NCI-H69 (cell line): ENCODE data around the gene SEH1L.
"Not testable (repeated sequence)": the region's sequence is repeated elsewhere in the genome, so short reads cannot be mapped to it uniquely, and the experiment has no call there.

Experiments used
- DNase-seq: peaks from one replicate; lab custom pipeline; 2025; lab: John Stamatoyannopoulos, UW

Gene SEH1L

DNA sequence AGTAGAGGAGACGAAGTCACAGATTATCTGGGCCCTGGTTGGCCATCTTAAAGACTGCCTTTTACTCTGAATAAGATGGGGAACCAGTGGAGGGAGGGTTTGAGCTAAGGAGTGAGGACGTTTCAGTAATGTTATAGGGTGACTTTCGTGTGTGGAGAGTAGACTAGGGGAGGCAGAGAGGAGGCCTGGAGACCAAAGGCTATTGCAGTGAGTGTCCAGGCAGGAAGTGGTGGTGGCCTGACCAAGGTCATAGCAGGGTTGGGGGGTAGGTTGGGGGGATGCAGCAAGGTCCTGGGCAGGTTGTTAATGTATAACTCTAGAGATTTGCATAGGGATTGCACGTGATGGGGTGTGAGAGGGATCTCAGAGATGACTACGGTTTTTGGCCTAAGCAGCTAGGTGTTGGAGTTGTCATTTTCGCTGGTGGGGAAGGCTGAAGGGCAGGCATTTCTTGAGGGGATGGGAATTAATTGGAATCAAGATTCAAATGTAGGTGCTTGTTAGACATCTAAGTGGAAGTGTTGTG, 48.2 kb downstream of the SEH1L start:
- no peak for DNase-seq

DNA sequence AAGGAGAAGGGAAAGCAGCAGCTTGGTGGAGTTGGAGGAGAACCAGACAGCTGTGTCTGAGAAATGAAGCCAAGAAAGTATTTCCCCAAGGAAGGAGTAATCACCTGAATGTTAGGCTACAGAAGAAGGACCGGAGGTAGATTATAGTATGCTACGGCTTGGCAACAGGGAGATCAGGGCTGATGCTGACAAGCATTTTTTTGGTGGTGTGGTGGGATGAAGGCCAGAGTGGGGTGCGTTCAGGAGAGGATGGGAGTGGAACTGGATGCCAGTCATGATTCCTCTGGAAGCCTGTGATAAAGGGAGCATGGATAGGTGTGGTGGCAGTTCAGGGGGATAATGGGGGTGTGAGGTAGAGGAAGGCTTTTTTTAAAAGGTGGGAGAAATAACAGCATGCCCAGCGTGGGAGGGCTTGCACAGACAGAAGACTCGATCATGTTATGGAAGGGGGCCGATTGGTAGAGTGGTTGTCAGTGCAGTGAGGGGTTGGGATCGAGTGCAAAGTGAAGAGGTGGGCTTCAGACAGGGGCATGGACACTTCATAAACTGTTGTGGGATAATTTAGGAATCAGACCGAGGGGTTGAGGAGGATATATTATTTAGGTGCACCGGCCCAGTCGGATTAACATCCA, 49.0 kb downstream of the SEH1L start:
- no peak for DNase-seq

DNA sequence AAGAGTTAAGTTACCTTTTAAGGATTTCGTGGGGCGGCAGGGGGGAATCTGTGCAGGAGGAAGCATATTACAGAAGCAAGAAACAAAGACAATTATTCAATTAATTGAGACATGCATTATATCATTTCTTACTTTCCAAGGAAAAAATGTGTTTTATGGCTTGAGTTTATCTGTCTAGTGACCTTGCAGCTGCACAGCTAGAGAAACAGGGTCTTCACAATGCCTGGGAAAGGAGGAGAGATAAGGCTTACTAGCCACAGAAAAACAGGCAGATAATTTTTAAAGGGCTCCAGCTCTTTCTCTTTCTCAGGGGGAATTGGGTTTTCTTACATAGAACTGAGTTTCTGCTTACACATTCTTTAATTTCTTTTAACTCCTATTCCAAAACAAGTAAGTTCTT, 49.5 kb downstream of the SEH1L start:
- DNase-seq = not testable (repeated sequence)

DNA sequence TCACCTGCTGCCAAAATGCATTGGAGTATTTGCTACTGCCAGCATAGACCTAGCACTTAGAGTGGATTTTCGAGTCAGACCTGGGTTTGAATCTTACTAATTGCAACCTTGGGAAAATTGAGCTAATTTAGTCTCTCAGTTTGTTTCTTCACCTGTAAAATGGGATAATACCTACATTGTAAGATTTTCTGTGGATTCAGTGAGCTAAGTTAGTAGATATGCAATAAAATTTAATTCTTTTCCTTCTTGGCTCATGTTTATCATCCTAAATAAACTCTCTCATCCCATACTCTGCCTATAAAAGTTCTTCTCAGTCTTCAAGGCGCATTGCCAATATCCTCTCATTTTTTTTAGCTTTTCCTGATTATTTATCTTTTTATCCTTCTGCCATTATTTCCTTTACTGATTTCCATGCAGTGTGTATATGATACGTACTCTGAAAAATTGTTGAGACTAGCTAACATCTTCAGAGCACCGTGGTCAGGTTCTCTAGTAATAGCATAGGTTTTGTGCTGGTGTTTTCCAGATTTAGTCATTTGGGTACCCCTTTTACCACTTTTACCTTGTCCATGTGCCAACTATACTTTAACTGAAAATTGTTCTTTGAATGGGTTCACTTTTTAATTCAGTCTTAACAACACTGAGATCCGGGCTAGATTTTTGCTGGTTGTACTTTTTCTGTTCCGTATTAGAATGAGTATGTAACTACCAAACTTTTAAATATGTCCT, 50.7 kb downstream of the SEH1L start:
- no peak for DNase-seq

DNA sequence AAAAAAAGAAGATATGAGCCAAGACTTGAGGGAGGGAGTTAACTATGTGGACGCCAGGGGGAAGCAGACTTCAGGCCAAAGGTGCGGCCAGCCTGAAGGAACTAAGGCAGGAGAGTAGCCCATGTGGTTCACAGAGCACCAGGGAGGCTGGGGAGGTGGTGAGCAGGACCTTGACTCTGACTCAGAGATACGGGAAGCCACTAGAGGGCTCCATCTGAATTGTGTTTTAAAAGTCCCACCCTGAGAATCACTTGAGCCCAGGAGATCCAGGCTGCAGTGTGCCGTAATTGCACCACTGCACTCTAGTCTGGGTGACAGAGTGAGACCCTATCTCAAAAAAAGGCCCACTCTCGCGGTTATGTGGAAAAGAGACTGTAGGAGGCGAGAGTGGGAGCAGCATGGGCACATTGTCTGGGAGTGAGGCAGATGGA, 55.7 kb downstream of the SEH1L start:
- DNase-seq = peak; percentile 49

DNA sequence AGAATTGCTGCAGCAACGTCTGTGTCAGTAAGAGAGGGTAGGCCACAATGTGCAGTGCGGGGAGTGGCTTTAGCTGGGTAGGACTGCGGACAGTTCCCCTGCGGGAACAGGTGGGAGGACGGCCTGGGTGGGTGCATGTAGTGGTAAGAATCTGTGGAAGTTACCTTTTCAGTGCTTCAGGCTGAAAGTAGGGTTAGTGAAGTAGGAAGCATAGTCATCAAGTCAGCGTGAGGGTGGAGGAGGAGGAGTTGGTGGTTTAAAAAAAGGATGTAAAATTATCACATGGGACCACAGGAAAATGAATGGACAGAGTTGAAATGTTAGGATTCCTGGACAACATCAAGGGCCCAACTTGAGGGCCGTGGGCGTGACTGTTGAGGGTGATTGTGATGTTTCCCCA, 56.6 kb downstream of the SEH1L start:
- DNase-seq = no peak

DNA sequence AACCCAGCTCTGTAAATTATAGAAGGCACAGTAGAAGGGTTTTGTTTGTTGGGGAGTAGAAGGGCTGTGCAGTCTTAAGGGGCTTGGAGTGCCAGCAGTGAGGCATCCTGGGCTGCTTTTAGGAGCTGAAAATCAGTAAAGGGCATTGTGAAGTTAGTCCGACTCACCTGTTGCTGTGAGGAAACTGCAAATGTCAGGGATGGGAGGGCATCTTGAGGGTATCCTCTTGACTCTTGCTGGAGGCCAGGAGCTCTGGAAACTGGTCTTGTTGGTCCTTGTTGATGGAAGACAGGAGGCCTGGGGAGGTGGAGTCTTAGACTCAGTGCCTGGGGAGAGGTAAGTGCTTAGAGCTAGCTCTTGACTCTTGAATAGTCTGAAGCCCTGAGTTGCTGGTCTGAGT, 57.5 kb downstream of the SEH1L start:
- no peak for DNase-seq

DNA sequence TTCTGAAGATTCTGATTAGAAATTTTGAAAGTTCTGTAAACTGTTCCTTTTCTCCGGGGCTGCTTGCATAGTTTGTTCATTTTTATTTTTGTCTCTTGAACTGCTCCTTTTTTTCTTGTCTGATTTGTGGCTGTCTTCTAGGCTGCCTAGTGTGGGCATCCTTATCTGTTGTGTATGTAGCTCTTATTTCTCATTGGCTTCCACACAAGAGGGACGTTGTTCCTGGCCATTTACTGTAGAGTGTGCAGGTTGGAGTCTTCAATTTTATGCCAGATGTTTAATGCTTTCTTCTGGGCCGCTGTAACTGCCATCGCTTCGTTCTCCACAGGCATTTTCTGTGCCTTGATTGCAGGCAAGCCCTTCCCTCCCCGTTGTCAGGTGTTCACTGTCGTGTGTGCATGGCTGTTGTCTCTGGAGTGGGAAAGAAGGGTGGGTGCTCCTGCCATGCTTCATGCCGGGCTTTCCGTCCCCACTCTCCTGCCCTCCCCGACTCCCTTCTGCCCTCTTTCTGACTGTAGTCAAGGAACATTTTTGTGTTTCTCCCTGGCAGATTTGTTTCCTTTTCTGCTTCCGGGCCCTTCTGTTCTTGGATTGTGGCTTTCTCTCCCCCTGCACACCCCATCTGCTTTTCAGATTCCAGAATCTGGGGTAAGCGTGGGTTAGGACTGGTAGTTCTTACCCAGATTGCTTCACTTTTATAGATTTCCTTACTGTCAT, 58.9 kb downstream of the SEH1L start:
- DNase-seq = no peak

DNA sequence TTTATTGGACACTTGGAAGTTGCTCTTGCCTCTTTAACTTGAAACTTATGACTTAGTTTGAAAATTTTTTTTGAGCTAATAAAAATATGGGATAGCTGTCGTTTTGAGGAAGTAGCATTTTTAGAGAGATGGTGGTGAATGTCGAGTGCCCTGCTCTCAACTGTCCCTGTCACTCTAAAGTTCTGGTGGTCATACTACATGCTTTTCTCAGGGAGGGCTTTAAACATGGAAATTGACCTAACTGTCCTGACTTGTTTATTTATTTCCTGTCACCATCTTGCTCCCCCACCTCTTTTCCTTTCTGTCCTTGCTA, 59.4 kb downstream of the SEH1L start:
- DNase-seq = no peak

DNA sequence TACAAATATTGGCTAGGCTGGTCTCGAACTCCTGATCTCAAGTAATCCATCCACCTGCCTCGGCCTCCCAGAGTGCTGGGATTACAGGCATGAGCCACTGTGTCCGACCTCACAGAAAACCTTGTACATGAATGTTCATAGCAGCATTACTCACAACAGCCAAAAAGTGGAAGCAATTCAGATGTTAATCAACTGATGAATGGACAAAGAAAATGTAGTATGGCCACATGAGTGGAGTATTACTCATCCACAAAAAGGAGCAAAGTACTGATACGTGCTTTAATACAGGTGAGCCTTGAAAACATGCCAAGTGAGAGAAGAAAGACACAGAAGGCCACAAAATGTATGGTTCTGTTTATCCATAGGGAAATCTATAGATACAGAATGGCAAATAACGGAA, 63.9 kb downstream of the SEH1L start:
- no peak for DNase-seq

DNA sequence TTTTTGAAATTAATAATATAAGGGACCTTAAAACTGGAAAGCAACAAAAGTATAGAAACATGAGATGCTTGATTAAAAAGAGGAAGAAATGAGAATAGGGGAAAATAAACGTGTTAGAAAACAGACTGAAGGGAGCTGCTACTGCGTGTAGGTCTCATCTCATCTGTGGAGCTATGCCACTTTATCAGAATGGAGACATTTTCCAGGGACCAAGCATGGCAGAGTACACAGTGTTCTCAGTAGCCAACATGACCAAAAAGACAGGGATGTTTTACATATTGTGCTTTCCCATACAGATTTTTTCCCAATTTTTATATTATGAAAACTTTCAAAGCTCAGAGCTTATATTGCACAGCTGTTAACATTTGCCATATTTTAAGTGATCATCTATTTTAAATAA, 66.4 kb downstream of the SEH1L start:
- DNase-seq = no peak

DNA sequence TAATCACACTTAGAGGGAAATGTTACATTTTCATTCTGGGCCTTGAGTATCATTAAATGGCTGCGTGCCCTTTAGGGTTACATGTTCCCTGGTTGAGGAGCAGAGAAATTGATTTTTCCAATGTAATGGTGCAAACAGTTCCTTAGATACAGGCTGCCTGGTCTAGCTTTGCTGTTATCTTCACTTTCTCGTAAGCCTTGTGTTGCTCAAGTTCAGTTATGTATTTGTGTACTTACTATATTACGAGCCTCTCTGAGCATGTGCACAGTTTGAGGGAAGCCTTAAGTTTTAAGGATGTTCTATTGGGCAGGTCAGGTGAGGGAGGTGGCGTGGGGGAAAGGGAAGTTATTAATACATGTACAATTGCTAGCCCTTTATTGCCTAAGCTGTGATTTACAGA, 67.0 kb downstream of the SEH1L start:
- no peak for DNase-seq

DNA sequence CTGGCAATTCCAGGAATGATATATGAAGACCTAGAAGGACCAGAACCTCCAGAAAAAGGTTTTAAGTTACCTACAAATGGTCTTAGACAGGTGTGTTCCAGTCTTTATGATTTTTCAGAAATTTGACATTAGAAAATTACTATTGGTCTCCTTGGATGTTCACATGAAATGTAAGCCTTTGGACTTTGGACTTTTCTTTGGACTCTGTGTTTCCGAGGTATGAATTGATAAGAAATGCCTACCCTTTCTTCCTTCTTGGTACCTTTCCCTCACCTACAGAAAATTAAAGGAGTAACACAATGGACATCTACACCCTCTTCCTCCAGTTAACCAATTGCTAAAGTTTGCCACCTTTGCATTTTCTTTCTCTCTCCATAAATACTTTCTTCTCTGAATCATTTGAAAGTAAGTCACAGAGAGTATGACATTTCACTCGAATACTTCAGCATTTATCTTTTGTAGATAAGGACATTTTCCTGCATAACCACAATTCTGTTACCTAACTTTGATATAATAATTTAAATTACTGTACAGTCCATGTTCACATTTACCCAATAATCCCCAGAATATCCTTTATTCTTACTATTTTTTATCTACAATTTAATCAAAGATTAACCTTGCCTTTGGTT, 69.5 kb downstream of the SEH1L start:
- DNase-seq = no peak

DNA sequence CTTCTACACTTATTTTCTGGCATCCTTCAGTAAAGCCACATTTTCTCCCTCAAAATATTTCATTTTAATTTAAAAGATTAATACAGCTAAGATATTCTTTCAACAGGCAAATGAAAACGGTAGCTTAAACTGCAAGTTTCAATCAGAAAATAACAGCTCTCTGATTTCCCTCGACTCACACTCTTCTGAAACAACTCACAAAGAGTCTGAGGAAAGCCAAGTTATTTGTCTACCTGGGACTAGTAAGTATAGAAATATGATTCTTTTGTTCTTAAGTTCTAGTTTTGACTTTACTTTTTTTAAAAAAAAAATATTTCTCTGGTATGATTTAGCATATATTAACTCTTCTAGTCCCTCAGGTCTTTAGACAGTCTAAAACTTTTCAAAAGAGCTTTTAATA, 70.6 kb downstream of the SEH1L start:
- no peak for DNase-seq

DNA sequence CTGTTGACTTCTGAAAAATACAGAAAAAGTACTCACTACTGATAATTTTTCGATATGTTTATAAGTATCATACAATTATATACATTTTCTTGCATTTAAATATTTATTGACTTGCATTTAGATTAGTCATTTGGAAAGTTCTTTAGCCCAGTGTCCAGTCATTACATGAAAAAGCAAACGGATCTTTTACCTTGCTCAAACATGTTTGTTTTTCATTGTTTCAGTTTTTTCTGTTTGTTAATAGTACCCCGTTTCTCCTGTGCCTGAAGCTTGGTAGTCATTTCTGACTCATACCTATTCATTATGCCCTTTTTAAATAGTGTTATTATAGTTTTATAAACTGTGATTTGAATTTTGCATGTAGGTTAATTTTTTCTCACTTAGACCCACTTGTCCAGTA, 71.5 kb downstream of the SEH1L start:
- no peak for DNase-seq

DNA sequence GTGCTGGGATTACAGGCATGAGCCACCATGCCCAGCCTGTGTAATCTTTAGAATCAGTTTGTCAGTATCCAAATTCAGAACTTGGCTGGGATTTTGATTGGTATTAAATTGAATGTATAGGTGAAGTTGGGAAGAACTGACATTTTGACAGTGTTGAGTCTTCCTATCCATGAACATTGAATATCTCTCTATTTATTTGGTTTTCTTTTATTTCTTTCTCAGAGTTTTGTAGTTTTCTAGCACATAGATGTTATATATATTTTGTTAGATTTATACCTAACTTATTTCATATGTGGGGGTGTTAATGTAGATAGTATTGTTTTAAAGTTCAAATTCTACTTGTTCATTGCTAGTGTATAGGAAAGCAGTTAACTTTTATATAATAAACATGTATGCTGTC, 74.8 kb downstream of the SEH1L start:
- DNase-seq = no peak

DNA sequence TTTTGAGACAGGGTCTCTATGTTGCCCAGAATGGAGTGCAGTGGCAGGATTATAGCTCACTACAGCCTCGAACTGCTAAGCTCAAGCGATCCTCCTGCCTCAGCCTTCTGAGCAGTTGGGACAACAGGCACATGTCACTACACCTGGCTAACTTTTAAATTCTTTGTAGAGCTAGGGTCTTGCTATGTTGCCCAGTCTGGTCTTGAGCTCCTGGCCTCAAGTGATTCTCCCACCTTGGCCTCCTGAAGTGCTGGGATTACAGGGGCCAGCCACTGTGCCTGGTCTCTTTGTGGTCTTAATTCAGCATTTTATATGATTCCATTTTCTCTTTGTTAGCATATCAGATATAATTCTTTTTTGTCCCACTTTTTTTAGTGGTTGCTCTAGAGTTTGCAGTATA, 77.4 kb downstream of the SEH1L start:
- DNase-seq = no peak

DNA sequence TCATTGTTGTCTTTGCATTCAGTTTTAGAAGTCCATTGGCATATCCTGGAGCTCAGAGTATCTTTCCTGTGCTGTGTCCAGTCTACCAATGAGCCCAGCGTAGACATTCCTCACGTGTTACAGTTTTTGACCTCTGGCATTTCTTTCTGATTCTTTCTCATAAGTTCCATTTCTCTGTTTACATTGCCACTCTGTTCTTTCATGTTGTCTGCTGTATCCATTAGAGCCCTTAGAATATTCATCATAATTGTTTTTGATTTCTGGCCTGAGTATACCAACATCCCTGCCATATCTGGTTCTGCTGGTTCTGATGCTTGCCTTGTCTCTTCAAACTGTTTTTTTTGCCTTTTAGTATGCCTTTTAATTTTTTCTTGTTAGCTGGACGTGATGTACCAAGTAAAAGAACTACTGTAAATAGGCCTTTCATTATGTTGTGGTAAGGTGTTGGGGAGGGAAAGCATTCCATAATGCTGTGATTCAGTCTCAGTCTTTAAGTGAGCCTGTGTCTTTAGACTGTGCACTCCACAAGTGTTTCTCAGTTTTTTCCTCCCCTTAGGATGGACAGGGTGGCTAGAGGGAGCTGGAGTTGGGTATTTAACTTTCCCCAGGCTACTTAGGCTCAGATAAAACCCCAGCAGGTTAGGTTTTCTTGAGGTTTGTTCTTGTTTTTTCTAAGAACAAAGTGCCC, 78.9 kb downstream of the SEH1L start:
- no peak for DNase-seq

DNA sequence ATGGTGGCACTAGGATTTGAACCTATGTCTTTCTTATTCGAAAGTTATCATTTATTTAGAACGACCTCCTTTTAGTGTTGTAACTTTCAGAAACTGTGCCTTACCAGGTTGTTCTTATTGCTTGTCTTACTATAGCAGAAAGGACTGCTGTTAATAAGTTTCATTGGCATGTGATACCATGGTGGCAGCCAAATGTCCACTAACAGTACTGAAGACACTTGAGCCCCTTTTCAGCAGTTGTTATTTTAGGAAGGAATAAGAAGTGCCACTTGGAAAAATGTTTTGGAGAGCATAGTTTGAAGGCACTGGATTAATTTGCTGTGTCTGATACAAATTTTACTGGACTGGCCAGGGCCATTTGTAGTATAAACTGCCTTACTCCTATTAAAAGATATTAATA, 81.1 kb downstream of the SEH1L start:
- no peak for DNase-seq

DNA sequence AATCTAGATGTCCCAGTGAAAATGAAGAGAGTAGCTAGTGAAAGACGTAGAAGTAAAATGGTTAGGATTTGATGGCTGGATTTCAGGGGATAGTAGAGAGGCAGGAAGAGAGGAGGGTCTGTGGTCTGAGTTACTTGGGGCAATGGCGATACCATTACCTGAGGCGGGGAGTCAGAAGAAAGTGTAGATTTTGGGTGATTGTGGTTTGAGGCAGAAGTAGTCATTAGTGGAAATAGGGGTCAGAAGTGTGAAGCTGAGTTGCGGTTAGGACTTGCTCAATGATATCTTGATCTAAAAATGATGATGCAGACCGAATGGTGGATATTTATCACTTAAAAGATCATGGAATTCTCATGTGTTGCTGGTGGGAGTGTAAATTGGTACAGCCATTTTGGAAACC, 84.4 kb downstream of the SEH1L start:
- DNase-seq = no peak

DNA sequence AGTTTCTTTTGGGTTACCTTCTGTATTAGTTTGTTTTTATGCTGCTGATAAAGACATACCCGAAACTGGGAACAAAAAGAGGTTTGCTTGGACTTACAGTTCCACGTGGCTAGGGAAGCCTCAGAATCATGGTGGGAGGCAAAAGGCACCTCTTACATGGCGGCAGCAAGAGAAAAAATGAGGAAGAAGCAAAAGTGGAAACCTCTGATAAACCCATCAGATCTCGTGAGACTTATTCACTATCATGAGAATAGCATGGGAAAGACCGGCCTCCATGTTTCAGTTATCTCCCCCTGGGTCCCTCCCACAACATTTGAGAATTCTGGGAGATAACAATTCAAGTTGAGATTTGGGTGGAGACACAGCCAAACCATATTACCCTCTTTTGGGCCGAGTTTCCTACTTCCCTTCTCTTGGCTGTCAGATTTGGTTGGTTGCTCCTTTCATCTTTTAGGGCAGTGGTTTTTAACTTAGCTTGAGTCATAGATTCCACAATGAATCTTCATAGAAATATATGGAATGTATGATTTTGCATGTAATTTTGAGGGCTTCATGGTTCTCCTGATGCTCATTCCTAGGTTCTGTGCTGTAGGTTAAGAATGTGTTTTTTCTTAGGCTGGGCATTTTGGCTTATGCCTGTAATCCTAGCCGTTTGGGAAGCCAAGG, 87.6 kb downstream of the SEH1L start:
- no peak for DNase-seq
